Esophagus squamous epithelium (tissue), 4 donors: ENCODE results near the gene ACAP2.

ENCODE experiments used
- CTCF ChIP-seq, 6 experiments: fragments of 450-650 bp in 4 of 6; fragments of 200-600 bp in 2 of 6; sonication (generic) in 2 of 6; IDR thresholded peaks; one replicate each; pipeline ENCODE4 v1.5.1; 2016 to 2019; ENCODE audit warnings: antibody characterized with exemption in 6 of 6, mild to moderate bottlenecking in 4 of 6, moderate library complexity in 4 of 6
- POLR2A ChIP-seq, 4 donors: fragments of 450-650 bp; IDR thresholded peaks; one replicate each; pipeline ENCODE4 v1.6.1; 2017; ENCODE audit warnings: antibody characterized with exemption in 4 of 4, mild to moderate bottlenecking in 4 of 4, moderate library complexity in 3 of 4

- TF ChIP-seq POLR2A (IDR thresholded peaks at IDR 0.05) = no peak
- no peak for TF ChIP-seq CTCF (IDR thresholded peaks at IDR 0.05)
These were observed 1.3 kb downstream of the ACAP2 start for GRCh38 chr3:195441476-195441991.
